Panc1 (cell line): ENCODE data around the gene PTPRN.

Experiments
- CTCF ChIP-seq: fragments of 450-650 bp; IDR thresholded peaks from 2 replicates; pipeline ENCODE4 v1.5.1; 2017; ENCODE audit warnings: mild to moderate bottlenecking
- POLR2AphosphoS5 ChIP-seq: IDR thresholded peaks from 2 replicates; pipeline ENCODE4 v1.6.1; 2012; ENCODE audit warnings: mild to moderate bottlenecking, low read depth, low read length, moderate library complexity
- REST ChIP-seq, 2 experiments: IDR thresholded peaks; 2 replicates each; pipeline ENCODE4 v1.6.1; 2011 to 2012; ENCODE audit warnings: low read depth in 2 of 2, control low read depth in 1 of 2, low read length in 1 of 2, mild to moderate bottlenecking in 1 of 2, moderate library complexity in 1 of 2; ENCODE audit not compliant: insufficient read depth in 1 of 2

GRCh38 chr2:219245899-219246230 is 63.3 kb downstream of the PTPRN start:
- TF ChIP-seq CTCF: no peak
- TF ChIP-seq POLR2AphosphoS5: no peak
- no peak for TF ChIP-seq REST (IDR thresholded peaks at IDR 0.05; ENCODE audit: insufficient read depth in 1 of 2, low read depth in 2 of 2, low read length in 1 of 2)
